ENCODE results near the gene SLIT1. TPM values are rescaled to one million over a fixed set of nuclear protein-coding genes. Genes with fewer than 3 reads are reported as not detected.

The SLIT1 gene
- total RNA-seq, 4 donors from 2014 or later: not detected

- 94 to 98% methylated on average over 1 of the region's 1 CpG for WGBS, 2 donors
- TF ChIP-seq POLR2A (IDR thresholded peaks at IDR 0.05) (no peak), CTCF (IDR thresholded peaks at IDR 0.05) (no peak)
- intact Hi-C loops (cut with DNase I; ENCODE audit: low total_unique reads): no loop called here
- DNase-seq (ENCODE audit: low spot score in 2 of 2): no peak
- no peak overlapping the region for H3K4me3 ChIP-seq (ENCODE audit: low read depth, poor library complexity, severe bottlenecking)
Measured at GRCh38 chr10:96972264-96972663, 213.5 kb downstream of the SLIT1 start.

GRCh38 chr10:96971324-96971723, 214.4 kb downstream of the SLIT1 start:
- intact Hi-C loops (cut with DNase I; ENCODE audit: low total_unique reads): no loop called here
- 92 to 95% methylated on average over 2 of the region's 2 CpGs for WGBS, 2 donors
- no peak for DNase-seq (ENCODE audit: low spot score in 2 of 2)
- H3K4me3 ChIP-seq (ENCODE audit: low read depth, poor library complexity, severe bottlenecking): no peak overlapping the region
- TF ChIP-seq CTCF (IDR thresholded peaks at IDR 0.05) (no peak), POLR2A (IDR thresholded peaks at IDR 0.05) (no peak)

- 93 to 94% methylated on average over 5 of the region's 5 CpGs for WGBS, 2 donors
- DNase-seq (ENCODE audit: low spot score in 2 of 2): no peak
- intact Hi-C loops (cut with DNase I; ENCODE audit: low total_unique reads): no loop called here
- H3K4me3 ChIP-seq (ENCODE audit: low read depth, poor library complexity, severe bottlenecking): no peak overlapping the region
- TF ChIP-seq POLR2A (IDR thresholded peaks at IDR 0.05) (no peak), CTCF (IDR thresholded peaks at IDR 0.05) (no peak)
Measured at GRCh38 chr10:96968682-96969423, 216.9 kb downstream of the SLIT1 start.

GRCh38 chr10:96967847-96968246, 217.9 kb downstream of the SLIT1 start:
- intact Hi-C loops (cut with DNase I; ENCODE audit: low total_unique reads): no loop called here
- no peak overlapping the region for H3K4me3 ChIP-seq (ENCODE audit: low read depth, poor library complexity, severe bottlenecking)
- TF ChIP-seq CTCF (IDR thresholded peaks at IDR 0.05) (no peak), POLR2A (IDR thresholded peaks at IDR 0.05) (no peak)
- no peak for DNase-seq (ENCODE audit: low spot score in 2 of 2)

- no peak overlapping the region for H3K4me3 ChIP-seq (ENCODE audit: low read depth, poor library complexity, severe bottlenecking)
- no peak for DNase-seq (ENCODE audit: low spot score in 2 of 2)
- intact Hi-C loops (cut with DNase I; ENCODE audit: low total_unique reads): no loop called here
- TF ChIP-seq CTCF (IDR thresholded peaks at IDR 0.05): no peak
- TF ChIP-seq POLR2A (IDR thresholded peaks at IDR 0.05): no peak
- WGBS, 2 donors: 92 to 97% methylated on average over 2 of the region's 2 CpGs
Measured at GRCh38 chr10:96964131-96964530, 221.6 kb downstream of the SLIT1 start.

- TF ChIP-seq POLR2A (IDR thresholded peaks at IDR 0.05): no peak
- no peak for DNase-seq (ENCODE audit: low spot score in 2 of 2)
- 73 to 75% methylated on average over 2 of the region's 2 CpGs for WGBS, 2 donors
- H3K4me3 ChIP-seq (ENCODE audit: low read depth, poor library complexity, severe bottlenecking): no peak overlapping the region
- intact Hi-C loops (cut with DNase I; ENCODE audit: low total_unique reads): no loop called here
Measured at GRCh38 chr10:96960872-96961271, 224.9 kb downstream of the SLIT1 start.

Data from lower leg skin (tissue), 4 donors.